SK-N-SH (cell line): Measurements from ENCODE around the gene PLEKHA4.

Experiments
- CTCF ChIP-seq: fragments of 200-600 bp; sonication (generic); IDR thresholded peaks from 2 replicates; pipeline ENCODE4 v1.6.1; 2017; ENCODE audit warnings: antibody characterized with exemption, mild to moderate bottlenecking, moderate library complexity
- EZH2phosphoT487 ChIP-seq: fragments of 200-600 bp; sonication (generic); IDR thresholded peaks from 2 replicates; pipeline ENCODE4 v1.6.1; 2017; ENCODE audit warnings: low read depth, mixed run types, mild to moderate bottlenecking, antibody characterized with exemption, moderate library complexity, borderline replicate concordance
- JUND ChIP-seq: IDR thresholded peaks from 2 replicates; pipeline ENCODE4 v1.4.0; 2012
- REST ChIP-seq: IDR thresholded peaks from 2 replicates; pipeline ENCODE4 v1.6.1; 2012; ENCODE audit warnings: mild to moderate bottlenecking, low read depth, low read length, moderate library complexity
- RFX5 ChIP-seq: IDR thresholded peaks from 2 replicates; pipeline ENCODE4 v1.6.1; 2012; ENCODE audit warnings: mild to moderate bottlenecking, improper control_type of control experiment, low read length
- SMC3 ChIP-seq: IDR thresholded peaks from 2 replicates; pipeline ENCODE4 v1.6.1; 2012; ENCODE audit warnings: low read depth, low read length, improper control_type of control experiment
- TCF12 ChIP-seq: IDR thresholded peaks from 2 replicates; pipeline ENCODE4 v1.4.0; 2012
- YY1 ChIP-seq: IDR thresholded peaks from 2 replicates; pipeline ENCODE4 v1.4.0; 2012; ENCODE audit warnings: low read depth, mild to moderate bottlenecking
- ZBTB33 ChIP-seq: IDR thresholded peaks from 2 replicates; pipeline ENCODE4 v1.4.0; 2012; ENCODE audit warnings: low read depth, borderline replicate concordance
- TF ChIP-seq, protein P1 (sequence below): IDR thresholded peaks from 2 replicates; pipeline ENCODE4 v1.4.0; 2012; ENCODE audit warnings: low read depth
- TF ChIP-seq, protein P2 (sequence below): fragments of 150-350 bp; IDR thresholded peaks from 2 replicates; pipeline ENCODE4 v1.6.1; 2017; ENCODE audit warnings: antibody characterized with exemption, low read length, low read depth, borderline replicate concordance

- TF ChIP-seq REST (no peak), CTCF (no peak), EZH2phosphoT487 (no peak), SMC3 (no peak), YY1 (no peak), TCF12 (no peak), ZBTB33 (no peak), JUND (no peak), RFX5 (no peak)
- TF ChIP-seq, protein P1, sequence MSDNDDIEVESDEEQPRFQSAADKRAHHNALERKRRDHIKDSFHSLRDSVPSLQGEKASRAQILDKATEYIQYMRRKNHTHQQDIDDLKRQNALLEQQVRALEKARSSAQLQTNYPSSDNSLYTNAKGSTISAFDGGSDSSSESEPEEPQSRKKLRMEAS = no peak
- TF ChIP-seq, protein P2, sequence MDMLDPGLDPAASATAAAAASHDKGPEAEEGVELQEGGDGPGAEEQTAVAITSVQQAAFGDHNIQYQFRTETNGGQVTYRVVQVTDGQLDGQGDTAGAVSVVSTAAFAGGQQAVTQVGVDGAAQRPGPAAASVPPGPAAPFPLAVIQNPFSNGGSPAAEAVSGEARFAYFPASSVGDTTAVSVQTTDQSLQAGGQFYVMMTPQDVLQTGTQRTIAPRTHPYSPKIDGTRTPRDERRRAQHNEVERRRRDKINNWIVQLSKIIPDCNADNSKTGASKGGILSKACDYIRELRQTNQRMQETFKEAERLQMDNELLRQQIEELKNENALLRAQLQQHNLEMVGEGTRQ = no peak
Observed at GRCh38 chr19:48915757-48916156, 47.3 kb upstream of the PLEKHA4 start.
